Trophoblast cell (in vitro differentiated cells and primary cell): ENCODE results near the gene SPRYD4.

Experiments
- DNase-seq, 2 donors: peaks; one replicate each; pipeline ENCODE4 v3.0.0-alpha.2; 2016
- H2AFZ ChIP-seq: 2 replicates; pipeline ENCODE4 v1.6.1; 2013; ENCODE audit warnings: low read length, moderate library complexity, mild to moderate bottlenecking; ENCODE audit not compliant: insufficient read depth, poor library complexity
- H2AK5ac ChIP-seq: 2 replicates; pipeline ENCODE4 v1.6.1; 2013; ENCODE audit warnings: mild to moderate bottlenecking, low read length
- H2BK120ac ChIP-seq: 2 replicates; pipeline ENCODE4 v1.6.1; 2013; ENCODE audit warnings: low read length, mild to moderate bottlenecking, moderate library complexity; ENCODE audit not compliant: insufficient read depth, poor library complexity
- H2BK12ac ChIP-seq: 2 replicates; pipeline ENCODE4 v1.6.1; 2013; ENCODE audit warnings: mild to moderate bottlenecking, low read length, moderate library complexity
- H2BK5ac ChIP-seq: 2 replicates; pipeline ENCODE4 v1.6.1; 2013; ENCODE audit warnings: low read length, low read depth, moderate library complexity, mild to moderate bottlenecking; ENCODE audit not compliant: poor library complexity
- H3K14ac ChIP-seq: 2 replicates; pipeline ENCODE4 v1.6.1; 2013; ENCODE audit warnings: mild to moderate bottlenecking, low read length
- H3K18ac ChIP-seq: 2 replicates; pipeline ENCODE4 v1.6.1; 2013; ENCODE audit warnings: mild to moderate bottlenecking, low read length
- H3K23ac ChIP-seq: 2 replicates; pipeline ENCODE4 v1.6.1; 2013; ENCODE audit warnings: low read length
- H3K27ac ChIP-seq: 2 replicates; pipeline ENCODE4 v1.5.1; 2013; ENCODE audit warnings: low read depth, mild to moderate bottlenecking, inconsistent platforms, low read length, moderate library complexity
- H3K27me3 ChIP-seq: 2 replicates; pipeline ENCODE4 v1.6.1; 2013; ENCODE audit warnings: inconsistent platforms, mild to moderate bottlenecking, low read length, moderate library complexity; ENCODE audit not compliant: insufficient read depth
- H3K36me3 ChIP-seq, 2 experiments: 1 replicate in 1 of 2; 2 replicates in 1 of 2; pipeline ENCODE4 v1.6.1; 2013; ENCODE audit warnings: low read length in 2 of 2, mild to moderate bottlenecking in 2 of 2, moderate library complexity in 1 of 2; ENCODE audit not compliant: insufficient read depth in 2 of 2, control insufficient read depth in 1 of 2
- H3K4ac ChIP-seq: 2 replicates; pipeline ENCODE4 v1.6.1; 2013; ENCODE audit warnings: low read depth, mild to moderate bottlenecking, low read length, moderate library complexity
- H3K4me1 ChIP-seq, 2 experiments: 1 replicate in 1 of 2; 2 replicates in 1 of 2; pipeline ENCODE4 v1.6.1; 2013; ENCODE audit warnings: low read length in 2 of 2, mild to moderate bottlenecking in 2 of 2, moderate library complexity in 1 of 2; ENCODE audit not compliant: insufficient read depth in 2 of 2, control insufficient read depth in 1 of 2
- H3K4me2 ChIP-seq: 2 replicates; pipeline ENCODE4 v1.6.1; 2013; ENCODE audit warnings: inconsistent platforms, mild to moderate bottlenecking, low read length, moderate library complexity
- H3K4me3 ChIP-seq: 2 replicates; pipeline ENCODE4 v1.5.1; 2013; ENCODE audit warnings: mild to moderate bottlenecking, low read depth, low read length, inconsistent platforms
- H3K79me1 ChIP-seq: one replicate; pipeline ENCODE4 v1.6.1; 2013; ENCODE audit warnings: low read length
- H3K79me2 ChIP-seq: 2 replicates; pipeline ENCODE4 v1.6.1; 2013; ENCODE audit warnings: low read length, mild to moderate bottlenecking; ENCODE audit not compliant: control insufficient read depth, insufficient read depth, poor library complexity
- H3K9ac ChIP-seq: 2 replicates; pipeline ENCODE4 v1.6.1; 2013; ENCODE audit warnings: mild to moderate bottlenecking, low read length
- H3K9me3 ChIP-seq: 2 replicates; pipeline ENCODE4 v1.6.1; 2013; ENCODE audit warnings: low read depth, mild to moderate bottlenecking, control low read depth, inconsistent platforms, low read length; ENCODE audit not compliant: insufficient read depth
- H4K12ac ChIP-seq: 2 replicates; pipeline ENCODE4 v1.6.1; 2013; ENCODE audit warnings: low read depth, mild to moderate bottlenecking, low read length, moderate library complexity
- H4K8ac ChIP-seq: 2 replicates; pipeline ENCODE4 v1.6.1; 2013; ENCODE audit warnings: low read depth, mild to moderate bottlenecking, low read length, moderate library complexity
- H4K91ac ChIP-seq: one replicate; pipeline ENCODE4 v1.6.1; 2013; ENCODE audit warnings: low read depth, mild to moderate bottlenecking, low read length, moderate library complexity
- WGBS: extraction: QIAGEN DNeasy Blood & Tissue Kit; methylation state at CpG from one replicate; pipeline ENCODE4 v1.1.7; 2013; ENCODE audit warnings: missing lambda C conversion rate; ENCODE audit not compliant: insufficient read length, insufficient coverage; ENCODE audit errors: extremely low coverage; 5-methylcytosine and 5-hydroxymethylcytosine counted together

SPRYD4 gene

GRCh38 chr12:56486694-56487093, 18.3 kb downstream of the SPRYD4 start:
- no peak overlapping the region for H4K91ac ChIP-seq
- no peak overlapping the region for H3K9ac ChIP-seq
- H4K8ac ChIP-seq: no peak overlapping the region
- H3K14ac ChIP-seq: no peak overlapping the region
- no peak overlapping the region for H3K4me2 ChIP-seq
- H4K12ac ChIP-seq: no peak overlapping the region
- H2BK120ac ChIP-seq: no peak overlapping the region
- H3K36me3 ChIP-seq: no peaks in the 10 kb centered on the region
- WGBS: no CpG with 5 or more reads among the region's 12 CpGs
- H3K79me2 ChIP-seq: no peaks in the 10 kb centered on the region
- peaks cover 2 to 7% of the 10 kb centered on the region in 2 experiments for H3K4me1 ChIP-seq
- no peak for DNase-seq
- H2AFZ ChIP-seq: no peak overlapping the region
- H2BK12ac ChIP-seq: no peak overlapping the region
- H3K79me1 ChIP-seq: no peaks in the 10 kb centered on the region
- no peak overlapping the region for H3K4ac ChIP-seq
- H3K18ac ChIP-seq: no peak overlapping the region
- no peak overlapping the region for H3K27ac ChIP-seq
- peaks cover 10% of the 10 kb centered on the region for H3K9me3 ChIP-seq
- no peak overlapping the region for H3K4me3 ChIP-seq
- H3K23ac ChIP-seq: no peak overlapping the region
- no peak overlapping the region for H2BK5ac ChIP-seq
- no peak overlapping the region for H2AK5ac ChIP-seq
- peaks cover 31% of the 10 kb centered on the region for H3K27me3 ChIP-seq

- peak in 1 of 2 donors; percentile 44 for DNase-seq
- Histone ChIP-seq H3K79me1 (no peaks in the 10 kb centered on the region), H2AK5ac (no peak overlapping the region), H3K79me2 (no peaks in the 10 kb centered on the region), H3K14ac (no peak overlapping the region), H2AFZ (no peak overlapping the region), H3K4ac (no peak overlapping the region), H3K27me3 (peaks cover 31% of the 10 kb centered on the region), H3K23ac (no peak overlapping the region), H4K12ac (no peak overlapping the region), H3K4me3 (peak overlapping the region; percentile 48), H3K9ac (no peak overlapping the region), H3K4me1 (peaks cover 2 to 7% of the 10 kb centered on the region in 2 experiments), H3K18ac (no peak overlapping the region), H4K8ac (no peak overlapping the region), H3K27ac (no peak overlapping the region), H3K4me2 (peak overlapping the region; percentile 64), H2BK5ac (no peak overlapping the region), H4K91ac (no peak overlapping the region), H2BK12ac (no peak overlapping the region), H3K9me3 (peaks cover 10% of the 10 kb centered on the region), H3K36me3 (no peaks in the 10 kb centered on the region), H2BK120ac (no peak overlapping the region)
- no CpG with 5 or more reads among the region's 44 CpGs for WGBS
These were observed 19.2 kb downstream of the SPRYD4 start for GRCh38 chr12:56487448-56488040.

- Histone ChIP-seq H2BK120ac (no peak within 1 kb of the TSS), H3K79me1 (no peaks in the 10 kb centered on the region), H3K4me2 (peak within 1 kb of the TSS; percentile 64), H3K23ac (no peak within 1 kb of the TSS), H3K9ac (no peak within 1 kb of the TSS), H3K4me3 (peak within 1 kb of the TSS; percentile 48), H3K18ac (no peak within 1 kb of the TSS), H3K27ac (no peak within 1 kb of the TSS), H3K27me3 (peaks cover 31% of the 10 kb centered on the region), H2BK5ac (no peak within 1 kb of the TSS), H4K91ac (no peak within 1 kb of the TSS), H2AFZ (no peak within 1 kb of the TSS), H3K4me1 (peaks cover 2 to 7% of the 10 kb centered on the region in 2 experiments), H2AK5ac (no peak within 1 kb of the TSS), H4K8ac (no peak within 1 kb of the TSS), H3K79me2 (no peaks in the 10 kb centered on the region), H3K14ac (no peak within 1 kb of the TSS), H3K9me3 (peaks cover 10% of the 10 kb centered on the region), H3K4ac (no peak within 1 kb of the TSS), H2BK12ac (no peak within 1 kb of the TSS), H3K36me3 (no peaks in the 10 kb centered on the region), H4K12ac (no peak within 1 kb of the TSS)
- whole genome bisulfite sequencing: no CpG with 5 or more reads among the region's 59 CpGs
- DNase-seq: peak; percentile 55 to 82
These were observed 19.9 kb downstream of the SPRYD4 start, which contains the start of gene GLS2 for GRCh38 chr12:56488041-56488955. Gene GLS2 (minus strand): TSS chr12:56488161. CDS start chr12:56488118, 43 bp downstream.

GRCh38 chr12:56490360-56490759, 22.0 kb downstream of the SPRYD4 start:
- Histone ChIP-seq H3K4me3 (no peak overlapping the region), H3K36me3 (peaks cover 0 to 2% of the 10 kb centered on the region in 2 experiments), H2AK5ac (no peak overlapping the region), H2BK5ac (no peak overlapping the region), H3K27ac (no peak overlapping the region), H2BK120ac (no peak overlapping the region), H3K18ac (no peak overlapping the region), H3K27me3 (peaks cover 31% of the 10 kb centered on the region), H3K4ac (no peak overlapping the region), H3K9me3 (peaks cover 22% of the 10 kb centered on the region), H3K9ac (no peak overlapping the region), H4K8ac (no peak overlapping the region), H3K23ac (no peak overlapping the region), H4K12ac (no peak overlapping the region), H3K79me1 (no peaks in the 10 kb centered on the region), H3K79me2 (no peaks in the 10 kb centered on the region), H2AFZ (no peak overlapping the region), H2BK12ac (no peak overlapping the region), H3K14ac (no peak overlapping the region), H4K91ac (no peak overlapping the region), H3K4me1 (peaks cover 2 to 7% of the 10 kb centered on the region in 2 experiments), H3K4me2 (no peak overlapping the region)
- no peak for DNase-seq
